Astrocyte of the spinal cord (primary cell): ENCODE data around the gene SRSF6.
A peak's percentile ranks its signal among the peaks of the same experiment; 100 is the strongest.
"Not testable (repeated sequence)": the region's sequence is repeated elsewhere in the genome, so short reads cannot be mapped to it uniquely, and the experiment has no call there.

Source experiments
- DNase-seq: peaks from one replicate; pipeline ENCODE4 v3.0.0; 2011; ENCODE audit warnings: low read depth, low spot score
- H3K4me3 ChIP-seq: 2 replicates; pipeline ENCODE4 v1.5.1; 2011; ENCODE audit warnings: low read depth, mild to moderate bottlenecking, low read length, moderate library complexity
- in situ Hi-C: cut with HindIII; loops from 2 replicates; pipeline ENCODE4 v1.10.0; 2017; ENCODE audit warnings: low sequenced_read_pairs
- TF ChIP-seq, protein P1 (sequence below): IDR thresholded peaks from 2 replicates; pipeline ENCODE4 v1.5.1; 2012; ENCODE audit warnings: low read depth, mild to moderate bottlenecking, low read length, inconsistent platforms

The SRSF6 gene

DNA sequence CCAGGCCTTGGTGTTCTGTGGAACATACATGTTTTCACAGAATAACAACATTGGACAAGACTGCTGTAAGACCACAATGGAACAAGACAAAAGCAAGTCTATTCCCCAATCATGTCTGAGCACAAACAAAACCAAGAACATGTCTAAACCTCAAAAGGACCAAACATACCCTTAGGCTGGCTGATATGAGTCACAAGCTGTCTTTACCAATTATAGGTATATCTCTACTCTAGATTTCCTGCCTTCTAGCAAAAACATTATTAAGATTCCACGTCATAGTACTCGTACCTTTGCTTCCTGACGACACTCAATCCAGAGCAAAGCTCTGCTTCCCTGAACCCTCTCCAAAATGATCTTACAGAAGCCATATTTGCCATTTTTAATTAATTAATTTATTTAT lies 34.4 kb downstream of the SRSF6 start:
- TF ChIP-seq, protein P1, sequence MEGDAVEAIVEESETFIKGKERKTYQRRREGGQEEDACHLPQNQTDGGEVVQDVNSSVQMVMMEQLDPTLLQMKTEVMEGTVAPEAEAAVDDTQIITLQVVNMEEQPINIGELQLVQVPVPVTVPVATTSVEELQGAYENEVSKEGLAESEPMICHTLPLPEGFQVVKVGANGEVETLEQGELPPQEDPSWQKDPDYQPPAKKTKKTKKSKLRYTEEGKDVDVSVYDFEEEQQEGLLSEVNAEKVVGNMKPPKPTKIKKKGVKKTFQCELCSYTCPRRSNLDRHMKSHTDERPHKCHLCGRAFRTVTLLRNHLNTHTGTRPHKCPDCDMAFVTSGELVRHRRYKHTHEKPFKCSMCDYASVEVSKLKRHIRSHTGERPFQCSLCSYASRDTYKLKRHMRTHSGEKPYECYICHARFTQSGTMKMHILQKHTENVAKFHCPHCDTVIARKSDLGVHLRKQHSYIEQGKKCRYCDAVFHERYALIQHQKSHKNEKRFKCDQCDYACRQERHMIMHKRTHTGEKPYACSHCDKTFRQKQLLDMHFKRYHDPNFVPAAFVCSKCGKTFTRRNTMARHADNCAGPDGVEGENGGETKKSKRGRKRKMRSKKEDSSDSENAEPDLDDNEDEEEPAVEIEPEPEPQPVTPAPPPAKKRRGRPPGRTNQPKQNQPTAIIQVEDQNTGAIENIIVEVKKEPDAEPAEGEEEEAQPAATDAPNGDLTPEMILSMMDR, result no peak
- in situ Hi-C loops, result no loop called here
- no peak for DNase-seq
- no peak overlapping the region for H3K4me3 ChIP-seq

DNA sequence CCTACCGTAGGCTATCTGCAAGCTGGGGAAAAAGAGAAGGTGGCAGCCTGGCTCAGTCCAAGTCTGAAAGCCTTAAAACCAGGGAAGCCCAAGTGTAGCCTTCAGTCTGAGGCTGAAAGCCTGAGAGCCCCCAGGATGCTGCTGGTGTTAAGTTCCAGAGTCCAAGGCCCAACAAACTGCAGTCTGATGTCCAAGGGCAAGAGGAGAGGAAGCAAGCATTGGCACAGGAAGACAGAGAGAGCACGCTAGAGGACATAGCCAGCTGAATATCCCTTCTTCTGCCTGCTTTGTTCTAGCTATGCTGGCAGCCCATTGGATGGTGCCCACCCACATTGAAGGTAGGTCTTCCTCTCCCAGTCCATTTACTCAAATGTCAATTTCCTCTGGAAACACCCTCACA lies 37.7 kb downstream of the SRSF6 start:
- H3K4me3 ChIP-seq, result no peak overlapping the region
- in situ Hi-C loops, result no loop called here
- DNase-seq, result no peak
- TF ChIP-seq, protein P1, result no peak

DNA sequence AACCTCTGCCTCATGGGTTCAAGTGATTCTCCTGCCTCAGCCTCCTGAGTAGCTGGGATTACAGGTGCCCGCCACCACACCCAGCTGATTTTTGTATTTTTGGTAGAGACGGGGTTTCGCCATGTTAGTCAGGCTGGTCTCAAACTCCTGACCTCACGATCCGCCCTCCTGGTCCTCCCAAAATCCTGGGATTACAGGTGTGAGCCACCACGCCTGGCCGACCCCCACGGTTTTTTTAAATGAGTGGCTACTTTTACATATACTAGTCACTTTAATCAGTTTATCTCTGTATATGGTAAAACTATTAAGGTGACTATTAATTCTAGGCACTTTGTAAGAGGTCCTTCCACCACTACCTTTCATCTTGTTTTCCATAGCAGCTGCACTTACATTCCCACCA lies 44.3 kb downstream of the SRSF6 start:
- DNase-seq, in situ Hi-C loops, H3K4me3 ChIP-seq: not testable (repeated sequence)

DNA sequence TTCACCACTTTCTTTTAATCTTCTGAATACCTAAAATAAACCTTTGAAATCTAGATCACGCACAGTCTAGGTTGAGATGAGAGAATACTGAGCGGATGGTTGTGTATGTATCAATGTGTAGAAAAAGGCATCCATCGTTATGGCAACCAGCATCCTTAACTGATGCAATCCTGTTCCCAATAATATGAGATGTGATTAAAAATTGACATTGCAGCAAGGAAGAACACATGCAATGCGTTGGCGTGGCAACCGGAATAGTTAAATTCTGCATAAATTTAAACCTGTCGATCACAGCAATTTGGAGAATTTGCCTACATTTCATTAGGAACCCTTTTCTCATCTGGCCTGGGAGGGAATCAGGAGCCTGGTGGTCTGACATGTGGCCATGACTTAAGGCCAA lies 48.5 kb downstream of the SRSF6 start:
- no peak for DNase-seq
- in situ Hi-C loops, result no loop called here
- no peak overlapping the region for H3K4me3 ChIP-seq
- TF ChIP-seq, protein P1, result no peak

DNA sequence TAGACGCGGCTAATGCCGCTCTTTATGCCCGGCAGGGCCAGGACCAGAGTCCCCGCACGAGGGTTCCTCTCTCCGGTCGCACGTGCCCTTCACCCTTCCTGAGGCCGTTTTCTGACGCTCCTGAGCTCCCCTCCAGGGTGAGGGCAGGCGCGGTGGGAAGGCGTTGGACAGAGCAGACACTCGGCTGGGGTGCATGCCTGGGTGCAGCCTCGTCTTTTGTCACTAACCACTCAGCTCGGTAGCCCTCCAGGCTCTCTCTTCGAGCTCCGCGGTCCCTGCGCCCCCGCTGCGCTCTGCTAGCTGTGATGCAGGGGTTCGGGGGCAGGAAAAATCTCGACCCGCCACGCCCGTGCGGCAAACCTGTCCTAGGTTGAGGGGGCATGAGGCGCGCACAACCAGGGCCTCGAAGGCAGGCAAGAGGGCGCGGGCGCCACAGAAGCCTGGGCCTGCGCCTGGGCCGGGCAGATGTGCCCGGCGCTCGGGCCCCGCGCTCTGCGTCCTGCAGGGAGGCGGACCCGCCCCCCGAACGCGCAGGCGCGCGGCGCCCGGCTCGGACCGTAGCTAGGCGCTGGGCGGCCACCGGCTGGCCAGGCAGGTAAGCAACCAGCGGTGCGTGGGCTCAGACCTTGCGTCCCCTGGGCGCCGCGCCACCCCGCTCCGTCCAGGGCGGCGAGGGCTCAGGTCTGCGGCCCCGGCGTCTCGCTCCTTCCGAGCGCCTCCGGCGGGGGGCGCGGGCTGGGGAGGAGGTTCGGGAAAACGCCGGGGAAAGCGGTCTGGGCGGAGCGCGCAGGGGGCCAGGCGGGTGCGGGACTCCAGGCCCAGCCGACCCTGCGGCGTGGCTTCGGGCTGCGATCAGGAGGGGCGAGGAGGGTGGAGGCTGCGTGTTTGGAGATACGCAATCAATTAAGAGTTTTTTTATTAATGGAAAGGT lies 49.7 kb downstream of the SRSF6 start, which contains the start of gene L3MBTL1:
L3MBTL1 (plus strand) TSS at position 548 of the 931 bp plus-strand sequence. CDS start 5,807 bp downstream, outside the sequence.
- H3K4me3 ChIP-seq, result peak within 1 kb of the TSS; percentile 53
- in situ Hi-C loops, result no loop called here
- DNase-seq, result peak; percentile 32
- TF ChIP-seq, protein P1, result no peak

DNA sequence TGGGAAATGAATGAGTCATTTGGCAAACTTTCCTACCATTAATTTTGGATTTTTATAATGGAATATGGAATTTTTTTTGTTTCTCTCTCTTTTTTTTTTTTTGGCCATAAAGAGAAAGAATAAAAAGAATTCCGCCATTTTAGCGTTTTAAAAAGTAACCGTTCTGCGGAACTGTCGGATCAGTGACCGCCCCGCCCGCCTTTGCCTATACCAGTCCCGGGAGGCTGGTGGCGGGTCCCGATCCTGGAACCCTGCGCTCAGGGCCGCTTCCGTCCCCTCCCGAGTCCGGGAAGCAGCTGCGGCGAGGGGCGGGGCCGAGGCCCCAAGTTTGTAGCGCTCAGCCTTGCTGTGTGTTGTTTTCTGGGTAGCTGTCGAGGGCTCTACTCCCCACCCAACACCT lies 50.4 kb downstream of the SRSF6 start:
- TF ChIP-seq, protein P1, result no peak
- peak overlapping the region; percentile 53 for H3K4me3 ChIP-seq
- in situ Hi-C loops, result no loop called here
- DNase-seq, result no peak

DNA sequence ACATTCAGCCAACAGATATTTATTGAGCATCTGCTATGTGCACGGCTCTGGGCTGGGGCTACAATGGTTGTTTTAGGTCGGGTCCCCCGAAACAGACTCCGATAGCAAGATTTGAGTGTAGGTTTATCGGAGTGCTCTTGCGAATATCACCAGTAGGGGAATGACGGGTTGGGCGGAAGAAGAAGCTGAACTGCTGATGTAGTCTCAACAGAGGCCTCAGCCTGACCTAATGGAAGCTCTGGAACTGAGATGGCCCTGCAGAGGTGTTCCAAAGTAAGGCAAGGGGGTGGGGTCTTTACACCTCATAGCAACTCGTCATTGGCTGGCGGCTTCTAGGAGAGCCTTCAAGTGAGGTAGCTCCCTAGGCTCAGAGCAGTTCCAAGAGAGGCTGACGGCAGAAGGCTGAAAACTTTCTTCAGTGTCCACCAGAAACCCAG lies 50.9 kb downstream of the SRSF6 start:
- in situ Hi-C loops, result no loop called here
- peak overlapping the region; percentile 53 for H3K4me3 ChIP-seq
- no peak for DNase-seq

More for the DNA sequence above, 50.9 kb downstream of the SRSF6 start:
- TF ChIP-seq, protein P1, result no peak
